OCI-LY3 (cell line): ENCODE data around the gene FICD.

Experiments
- EZH2phosphoT487 ChIP-seq: fragments of 200-600 bp; shearing (Covaris generic); IDR thresholded peaks from 2 replicates; pipeline ENCODE4 v1.6.1; 2018; ENCODE audit warnings: antibody characterized with exemption, mixed run types, low read depth
- TF ChIP-seq, protein P1 (sequence below): fragments of 200-600, 300-600 bp; sonication (generic); IDR thresholded peaks from 2 replicates; pipeline ENCODE4 v1.5.1; 2014; ENCODE audit warnings: antibody characterized with exemption, low read length, low read depth

DNA sequence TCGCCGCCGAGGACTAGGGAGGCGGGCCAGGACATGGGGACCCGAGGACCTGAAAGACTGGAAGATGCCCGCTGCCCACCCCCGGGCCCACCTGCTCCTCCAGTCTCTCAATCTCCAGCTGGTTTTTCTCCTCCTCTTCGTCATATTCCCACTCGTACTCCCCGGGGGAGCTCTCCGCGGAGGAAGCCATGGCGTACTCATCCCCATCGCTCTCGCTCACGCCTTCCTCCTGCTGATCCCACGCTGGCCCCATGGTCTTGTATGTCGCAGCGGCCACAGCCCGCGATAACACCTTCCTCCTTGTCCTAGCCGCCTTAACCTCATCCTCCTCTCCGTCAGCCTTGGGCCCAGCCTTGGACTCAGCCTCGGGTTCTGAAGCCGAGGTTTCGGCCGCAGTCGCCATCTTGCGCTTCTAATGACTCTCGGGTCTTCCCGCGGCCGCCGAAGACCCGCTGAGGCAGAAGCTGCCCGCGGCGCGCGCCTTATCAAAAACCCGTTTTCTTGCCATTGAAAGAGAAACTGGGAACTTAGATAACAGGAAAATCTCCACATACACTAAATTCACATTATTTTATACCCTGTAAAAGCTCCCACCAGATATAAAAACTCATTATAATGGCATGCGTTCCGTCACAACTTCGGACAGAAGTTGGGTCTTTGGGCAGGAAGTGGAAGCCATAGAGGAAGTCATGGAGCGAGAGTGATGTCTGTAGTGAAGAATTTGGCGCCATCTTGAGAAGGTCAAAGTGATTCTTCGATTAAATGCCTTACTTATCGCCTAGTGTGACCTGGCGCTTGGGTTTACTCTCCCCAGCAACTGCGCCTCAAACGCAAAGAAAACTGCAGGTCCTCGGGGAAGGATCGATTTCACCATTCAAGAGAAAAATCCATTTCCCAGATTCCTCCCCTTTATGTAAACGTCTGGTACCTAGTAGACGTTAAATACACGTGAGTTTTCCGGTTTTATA lies 46.0 kb downstream of the FICD start, which contains the start of gene SART3:
- TF ChIP-seq, protein P1, sequence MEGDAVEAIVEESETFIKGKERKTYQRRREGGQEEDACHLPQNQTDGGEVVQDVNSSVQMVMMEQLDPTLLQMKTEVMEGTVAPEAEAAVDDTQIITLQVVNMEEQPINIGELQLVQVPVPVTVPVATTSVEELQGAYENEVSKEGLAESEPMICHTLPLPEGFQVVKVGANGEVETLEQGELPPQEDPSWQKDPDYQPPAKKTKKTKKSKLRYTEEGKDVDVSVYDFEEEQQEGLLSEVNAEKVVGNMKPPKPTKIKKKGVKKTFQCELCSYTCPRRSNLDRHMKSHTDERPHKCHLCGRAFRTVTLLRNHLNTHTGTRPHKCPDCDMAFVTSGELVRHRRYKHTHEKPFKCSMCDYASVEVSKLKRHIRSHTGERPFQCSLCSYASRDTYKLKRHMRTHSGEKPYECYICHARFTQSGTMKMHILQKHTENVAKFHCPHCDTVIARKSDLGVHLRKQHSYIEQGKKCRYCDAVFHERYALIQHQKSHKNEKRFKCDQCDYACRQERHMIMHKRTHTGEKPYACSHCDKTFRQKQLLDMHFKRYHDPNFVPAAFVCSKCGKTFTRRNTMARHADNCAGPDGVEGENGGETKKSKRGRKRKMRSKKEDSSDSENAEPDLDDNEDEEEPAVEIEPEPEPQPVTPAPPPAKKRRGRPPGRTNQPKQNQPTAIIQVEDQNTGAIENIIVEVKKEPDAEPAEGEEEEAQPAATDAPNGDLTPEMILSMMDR: no peak
- TF ChIP-seq EZH2phosphoT487: no peak
